ENCODE results near the gene ADM.

The ADM gene

GRCh38 chr11:10291801-10292638 lies 12.9 kb upstream of the ADM start:
- no peak for DNase-seq

GRCh38 chr11:10293423-10294289 lies 11.2 kb upstream of the ADM start, which contains the start of gene SBF2:
Gene SBF2 (minus strand): TSS chr11:10294219. CDS start chr11:10294069, 150 bp downstream.
- DNase-seq = peak; percentile 81

GRCh38 chr11:10294290-10294953 lies 10.5 kb upstream of the ADM start:
- DNase-seq = no peak

- DNase-seq = no peak
Measured at GRCh38 chr11:10295064-10295901, 9.6 kb upstream of the ADM start.

- DNase-seq = peak; percentile 69
Measured at GRCh38 chr11:10298342-10298741, 6.5 kb upstream of the ADM start.

GRCh38 chr11:10301656-10302358 lies 3.1 kb upstream of the ADM start:
- no peak for DNase-seq

- no peak for DNase-seq
Measured at GRCh38 chr11:10302359-10302743, 2.5 kb upstream of the ADM start.

- peak; percentile 81 for DNase-seq
Measured at GRCh38 chr11:10302744-10303557, 1.9 kb upstream of the ADM start.

GRCh38 chr11:10303558-10304363 lies 1.1 kb upstream of the ADM start:
- peak; percentile 31 for DNase-seq

- no peak for DNase-seq
Measured at GRCh38 chr11:10305262-10305963, 540 bp downstream of the ADM start.

- DNase-seq = no peak
Measured at GRCh38 chr11:10305964-10306918, 1.4 kb downstream of the ADM start.

GRCh38 chr11:10307022-10307399 lies 2.1 kb downstream of the ADM start:
- no peak for DNase-seq

- peak; percentile 87 for DNase-seq
Measured at GRCh38 chr11:10307400-10308200, 2.7 kb downstream of the ADM start.

GRCh38 chr11:10308201-10308954 lies 3.5 kb downstream of the ADM start:
- no peak for DNase-seq

GRCh38 chr11:10309163-10310093 lies 4.6 kb downstream of the ADM start:
- DNase-seq = no peak

All from CD4-positive, alpha-beta T cell treated with Interleukin-17A for 1 hour (primary cell).